Fibroblast of villous mesenchyme (primary cell): Measurements from ENCODE around the gene SLC7A6OS. TPM values are rescaled to one million over a fixed set of nuclear protein-coding genes. Genes with fewer than 3 reads are reported as not detected.

Experiments
- DNase-seq: peaks from one replicate; pipeline ENCODE4 v3.0.0-alpha.2; 2010; ENCODE audit warnings: low read depth
- H3K4me3 ChIP-seq: 2 replicates; pipeline ENCODE4 v1.5.1; 2011; ENCODE audit warnings: low read depth, mild to moderate bottlenecking, low read length
- CTCF ChIP-seq: IDR thresholded peaks from 2 replicates; pipeline ENCODE4 v1.5.1; 2012; ENCODE audit warnings: low read depth, mild to moderate bottlenecking, low read length; ENCODE audit not compliant: insufficient read depth
- total RNA-seq: library from RNA; depleted of rRNA; stranded (reverse); fragments of >200 nt; gene quantifications from 2 replicates; pipeline ENCODE4 v1.2.3, GENCODE V29; 2012

Gene SLC7A6OS
- total RNA-seq, 1 donor, result 16.8 TPM

GRCh38 chr16:68345351-68345810 lies 34.6 kb upstream of the SLC7A6OS start:
- DNase-seq, result no peak
- no peak overlapping the region for H3K4me3 ChIP-seq
- no peak for TF ChIP-seq CTCF

- TF ChIP-seq CTCF, result no peak
- DNase-seq, result no peak
- no peak overlapping the region for H3K4me3 ChIP-seq
Observed at GRCh38 chr16:68344252-68344651, 33.5 kb upstream of the SLC7A6OS start.

- no peak overlapping the region for H3K4me3 ChIP-seq
- TF ChIP-seq CTCF, result no peak
Observed at GRCh38 chr16:68343137-68343536, 32.4 kb upstream of the SLC7A6OS start.

GRCh38 chr16:68342620-68343019 lies 31.9 kb upstream of the SLC7A6OS start:
- H3K4me3 ChIP-seq, result no peak overlapping the region
- TF ChIP-seq CTCF, result no peak
- no peak for DNase-seq

More at GRCh38 chr16:68343137-68343536, 32.4 kb upstream of the SLC7A6OS start:
- no peak for DNase-seq

GRCh38 chr16:68339214-68339613 lies 28.5 kb upstream of the SLC7A6OS start:
- H3K4me3 ChIP-seq, result no peak overlapping the region
- no peak for TF ChIP-seq CTCF
- no peak for DNase-seq

- TF ChIP-seq CTCF, result no peak
- H3K4me3 ChIP-seq, result no peak overlapping the region
- no peak for DNase-seq
Observed at GRCh38 chr16:68338326-68339119, 27.8 kb upstream of the SLC7A6OS start.
